Bladder microvascular endothelial cell (primary cell): ENCODE measurements around the gene NDUFA11. TPM values are rescaled to one million over a fixed set of nuclear protein-coding genes. Genes with fewer than 3 reads are reported as not detected.

Experiments used
- total RNA-seq: library from RNA; depleted of rRNA; stranded (reverse); fragments of >200 nt; gene quantifications from 2 replicates; pipeline ENCODE4 v1.2.3, GENCODE V29; 2014

NDUFA11 gene
- total RNA-seq = 193 and 269 TPM in 2 replicates

GRCh38 chr19:5903624-5904351 lies at the start of gene NDUFA11:
NDUFA11 (minus strand) TSS chr19:5903790; CDS start chr19:5903708, 82 bp downstream.

GRCh38 chr19:5913739-5914357 lies 10.3 kb upstream of the NDUFA11 start, which contains the start of gene CAPS:
CAPS (plus strand) TSS chr19:5914254; CDS start chr19:5914407, 153 bp downstream.

GRCh38 chr19:5904352-5905113 lies 943 bp upstream of the NDUFA11 start, which contains the start of gene VMAC:
VMAC (plus strand) TSS chr19:5904872; CDS start chr19:5904891, 19 bp downstream.

GRCh38 chr19:5851302-5851701 lies 52.3 kb downstream of the NDUFA11 start, which contains the start of gene FUT3:
FUT3 (minus strand) TSS chr19:5851449.

Other genes starting within 250 kb of the NDUFA11 start
- 23.2 and 39.2 TPM in 2 replicates for gene MICOS13, start 223.3 kb downstream of the NDUFA11 start, total RNA-seq
- 6.3 and 8.1 TPM in 2 replicates for gene HSD11B1L, start 222.8 kb downstream of the NDUFA11 start, total RNA-seq
- gene RPL36, start 213.5 kb downstream of the NDUFA11 start, total RNA-seq = 360 and 493 TPM in 2 replicates
- 58.9 and 92.1 TPM in 2 replicates for gene LONP1, start 183.6 kb downstream of the NDUFA11 start, total RNA-seq
- not detected in 2 replicates for gene CATSPERD, start 183.2 kb downstream of the NDUFA11 start, total RNA-seq
- gene PRR22, start 119.0 kb downstream of the NDUFA11 start, total RNA-seq = 0.13 and 0.32 TPM in 2 replicates
- 21.2 and 23.5 TPM in 2 replicates for gene DUS3L, start 112.6 kb downstream of the NDUFA11 start, total RNA-seq
- gene NRTN, start 98.7 kb downstream of the NDUFA11 start, total RNA-seq = 0.25 and 0.32 TPM in 2 replicates
- gene FUT6, start 64.1 kb downstream of the NDUFA11 start, total RNA-seq = not detected in 2 replicates
- gene FUT3, start 52.3 kb downstream of the NDUFA11 start, total RNA-seq = not detected in 2 replicates
- not detected in 2 replicates for gene FUT5, start 33.2 kb downstream of the NDUFA11 start, total RNA-seq
- 3.7 and 5.8 TPM in 2 replicates for gene VMAC, start 1.1 kb upstream of the NDUFA11 start, total RNA-seq
- 1.9 and 3.5 TPM in 2 replicates for gene CAPS, start 10.5 kb upstream of the NDUFA11 start, total RNA-seq
- 25.1 and 41.5 TPM in 2 replicates for gene RANBP3, start 74.3 kb upstream of the NDUFA11 start, total RNA-seq
- gene RFX2, start 206.7 kb upstream of the NDUFA11 start, total RNA-seq = 1.3 and 6.5 TPM in 2 replicates
- not detected in 2 replicates for gene ACSBG2, start 231.9 kb upstream of the NDUFA11 start, total RNA-seq